CD14-positive monocyte (primary cell): ENCODE data around the gene PLCL2. TPM values are rescaled to one million over a fixed set of nuclear protein-coding genes. Genes with fewer than 3 reads are reported as not detected.

Source experiments
- DNase-seq, 3 donors: peaks; one replicate each; pipeline ENCODE4 v3.0.0-alpha.2; 2011 to 2022
- H2AFZ ChIP-seq: 2 replicates; pipeline ENCODE4 v1.6.0; 2012; ENCODE audit warnings: mild to moderate bottlenecking, low read depth, low read length, inconsistent platforms; ENCODE audit not compliant: insufficient read depth, poor library complexity, severe bottlenecking
- H3K27ac ChIP-seq, 2 donors: 1 replicate in 1 of 2; 2 replicates in 1 of 2; pipeline ENCODE4 v1.5.1; 2012 to 2013; ENCODE audit warnings: low read length in 2 of 2, control low read depth in 1 of 2, inconsistent platforms in 1 of 2, low read depth in 1 of 2, mild to moderate bottlenecking in 1 of 2
- H3K27me3 ChIP-seq, 2 donors: one replicate each; pipeline versions ENCODE4 v1.6.0 to v1.6.1; 2011 to 2013; ENCODE audit warnings: low read length in 2 of 2; ENCODE audit not compliant: control insufficient read depth in 2 of 2, insufficient read depth in 2 of 2
- H3K36me3 ChIP-seq, 2 donors: replicated peaks in 1 of 2; 1 replicate in 1 of 2; 2 replicates in 1 of 2; pipeline versions ENCODE4 v1.5.1 to v1.6.1; 2012 to 2013; ENCODE audit warnings: low read length in 2 of 2, control low read depth in 1 of 2, inconsistent platforms in 1 of 2, mild to moderate bottlenecking in 1 of 2; ENCODE audit not compliant: insufficient read depth in 2 of 2, control insufficient read depth in 1 of 2
- H3K4me1 ChIP-seq, 2 donors: 1 replicate in 1 of 2; 2 replicates in 1 of 2; pipeline versions ENCODE4 v1.5.1 to v1.6.1; 2012 to 2013; ENCODE audit warnings: low read length in 2 of 2, control low read depth in 1 of 2, inconsistent platforms in 1 of 2, mild to moderate bottlenecking in 1 of 2, moderate library complexity in 1 of 2; ENCODE audit not compliant: insufficient read depth in 2 of 2, control insufficient read depth in 1 of 2
- H3K4me2 ChIP-seq: replicated peaks from 2 replicates; pipeline ENCODE3; 2012; ENCODE audit warnings: low read length, moderate library complexity, mild to moderate bottlenecking; ENCODE audit not compliant: poor library complexity, severe bottlenecking; ENCODE audit errors: extremely low read depth
- H3K4me3 ChIP-seq, 3 experiments: fragments of 200-600 bp in 1 of 3; sonication (generic) in 1 of 3; replicated peaks in 1 of 3; 1 replicate in 2 of 3; 2 replicates in 1 of 3; pipeline ENCODE4 v1.5.1; 2011 to 2013; ENCODE audit warnings: low read length in 3 of 3, mild to moderate bottlenecking in 3 of 3, control low read depth in 2 of 3, low read depth in 2 of 3, inconsistent platforms in 1 of 3, moderate library complexity in 1 of 3
- H3K79me2 ChIP-seq: 2 replicates; pipeline ENCODE4 v1.6.0; 2012; ENCODE audit warnings: mild to moderate bottlenecking, control low read depth, inconsistent platforms, low read length, moderate library complexity; ENCODE audit not compliant: insufficient read depth
- H3K9ac ChIP-seq: 2 replicates; pipeline ENCODE4 v1.6.0; 2017; ENCODE audit warnings: low read length, mild to moderate bottlenecking; ENCODE audit not compliant: insufficient read depth, poor library complexity, severe bottlenecking
- H3K9me3 ChIP-seq, 2 donors: replicated peaks in 1 of 2; 1 replicate in 1 of 2; 2 replicates in 1 of 2; pipeline versions ENCODE4 v1.5.1 to v1.6.1; 2012 to 2013; ENCODE audit warnings: low read length in 2 of 2, control low read depth in 1 of 2; ENCODE audit not compliant: control insufficient read depth in 1 of 2, insufficient read depth in 1 of 2
- H4K20me1 ChIP-seq: 2 replicates; pipeline ENCODE4 v1.6.0; 2012; ENCODE audit warnings: mild to moderate bottlenecking, low read length, control low read depth, moderate library complexity; ENCODE audit not compliant: insufficient read depth
- H3K27ac Mint-ChIP-seq, 7 donors: one replicate each; pipeline ENCODE4 v1.8.0; 2020; ENCODE audit warnings: mild to moderate bottlenecking in 7 of 7, mixed read lengths in 7 of 7, moderate library complexity in 6 of 7, inconsistent platforms in 2 of 7
- H3K27me3 Mint-ChIP-seq, 3 donors: one replicate each; pipeline ENCODE4 v1.8.0; 2021 to 2022; ENCODE audit warnings: low read depth in 3 of 3, mild to moderate bottlenecking in 3 of 3, mixed read lengths in 3 of 3, moderate library complexity in 3 of 3, inconsistent platforms in 1 of 3
- H3K36me3 Mint-ChIP-seq, 2 donors: one replicate each; pipeline ENCODE4 v1.8.0; 2020; ENCODE audit warnings: mixed read lengths in 2 of 2, inconsistent platforms in 1 of 2, mild to moderate bottlenecking in 1 of 2
- H3K4me1 Mint-ChIP-seq: one replicate; pipeline ENCODE4 v1.8.0; 2020; ENCODE audit warnings: mild to moderate bottlenecking, mixed read lengths
- H3K4me3 Mint-ChIP-seq, 2 donors: one replicate each; pipeline ENCODE4 v1.8.0; 2020; ENCODE audit warnings: mild to moderate bottlenecking in 2 of 2, mixed read lengths in 2 of 2, moderate library complexity in 1 of 2
- H3K9me3 Mint-ChIP-seq, 7 donors: one replicate each; pipeline ENCODE4 v1.8.0; 2020 to 2022; ENCODE audit warnings: mixed read lengths in 7 of 7, mild to moderate bottlenecking in 6 of 7, moderate library complexity in 6 of 7, inconsistent platforms in 2 of 7
- CTCF ChIP-seq: fragments of 200-600 bp; IDR thresholded peaks from one replicate; pipeline ENCODE4 v1.8.0; 2022; ENCODE audit warnings: antibody characterized with exemption, mild to moderate bottlenecking
- WGBS: methylation state at CpG from one replicate; pipeline ENCODE4 v1.1.5; 2013; ENCODE audit warnings: missing lambda C conversion rate; ENCODE audit not compliant: insufficient coverage; 5-methylcytosine and 5-hydroxymethylcytosine counted together
- intact Hi-C, 2 donors: fragments of 100-400 bp; cut with micrococcal nuclease; formaldehyde crosslinking; loops; one replicate each; pipeline versions ENCODE4 v1.15.0 to v1.15.1; 2023
- polyA plus RNA-seq, 3 donors: library from polyadenylated mRNA; depleted of rRNA in 1 of 3; unstranded in 2 of 3; stranded (reverse) in 1 of 3; fragments of 300-500 nt in 2 of 3; fragments of >200 nt in 1 of 3; fragmentation: Illumina TruSeq in 2 of 3; gene quantifications; 1 replicate in 2 of 3; 2 replicates in 1 of 3; pipeline ENCODE4 v1.2.3, GENCODE V29; 2012 to 2021

PLCL2 gene
- polyA plus RNA-seq, 3 donors, result 18.8 to 32.5 (median 26.8) TPM

GRCh38 chr3:17110660-17111396 lies 226.1 kb downstream of the PLCL2 start:
- Histone ChIP-seq H3K4me2 (no peak overlapping the region), H3K9ac (no peak overlapping the region), H2AFZ (no peak overlapping the region), H3K36me3 (no peaks in the 10 kb centered on the region), H4K20me1 (no peaks in the 10 kb centered on the region), H3K27me3 (no peaks in the 10 kb centered on the region), H3K79me2 (no peaks in the 10 kb centered on the region), H3K4me1 (no peaks in the 10 kb centered on the region), H3K27ac (no peak overlapping the region), H3K9me3 (peaks cover 6 to 12% of the 10 kb centered on the region in 2 donors), H3K4me3 (no peak overlapping the region)
- no peak overlapping the region for H3K27ac Mint-ChIP-seq
- no peak for TF ChIP-seq CTCF
- H3K9me3 Mint-ChIP-seq, result peaks cover 4 to 16% (median 11%) of the 10 kb centered on the region in 7 donors
- intact Hi-C loops, result no loop called here
- H3K27me3 Mint-ChIP-seq, result peaks cover 0 to 3% (median 0%) of the 10 kb centered on the region in 3 donors
- peak in 2 of 3 donors; percentile 2 to 39 for DNase-seq
- no peak overlapping the region for H3K4me3 Mint-ChIP-seq
- H3K4me1 Mint-ChIP-seq, result peaks cover 2% of the 10 kb centered on the region
- WGBS, result no CpG with 5 or more reads among the region's 8 CpGs
- H3K36me3 Mint-ChIP-seq, result no peaks in the 10 kb centered on the region

GRCh38 chr3:17111586-17111985 lies 226.8 kb downstream of the PLCL2 start:
- H3K4me1 Mint-ChIP-seq, result peaks cover 2% of the 10 kb centered on the region
- intact Hi-C loops, result no loop called here
- Histone ChIP-seq H3K27me3 (no peaks in the 10 kb centered on the region), H3K4me1 (no peaks in the 10 kb centered on the region), H3K4me3 (no peak overlapping the region), H3K9ac (no peak overlapping the region), H3K9me3 (peaks cover 6 to 12% of the 10 kb centered on the region in 2 donors), H3K27ac (no peak overlapping the region), H3K4me2 (no peak overlapping the region), H3K36me3 (no peaks in the 10 kb centered on the region), H2AFZ (no peak overlapping the region), H4K20me1 (no peaks in the 10 kb centered on the region), H3K79me2 (no peaks in the 10 kb centered on the region)
- H3K27me3 Mint-ChIP-seq, result peaks cover 0 to 3% (median 0%) of the 10 kb centered on the region in 3 donors
- H3K27ac Mint-ChIP-seq, result no peak overlapping the region
- no peak for DNase-seq
- TF ChIP-seq CTCF, result no peak
- no peak overlapping the region for H3K4me3 Mint-ChIP-seq
- no peaks in the 10 kb centered on the region for H3K36me3 Mint-ChIP-seq
- WGBS, result 100% methylated on average over 1 of the region's 3 CpGs
- peaks cover 4 to 14% (median 11%) of the 10 kb centered on the region in 7 donors for H3K9me3 Mint-ChIP-seq
